Fibroblast of mammary gland (primary cell): ENCODE results near the gene PLAGL1.

ENCODE experiments used
- DNase-seq: peaks from one replicate; pipeline ENCODE4 v3.0.0-alpha.2; 2010; ENCODE audit warnings: low read depth
- H3K4me3 ChIP-seq: 2 replicates; pipeline ENCODE4 v1.5.1; 2011; ENCODE audit warnings: low read depth, mild to moderate bottlenecking, low read length, moderate library complexity; ENCODE audit not compliant: control insufficient read depth
- TF ChIP-seq, protein P1 (sequence below): conservative IDR thresholded peaks from 2 replicates; pipeline ENCODE4 v1.5.1; 2011; ENCODE audit warnings: low read depth, low read length, inconsistent platforms; ENCODE audit not compliant: control insufficient read depth, insufficient read depth

Gene PLAGL1

DNA sequence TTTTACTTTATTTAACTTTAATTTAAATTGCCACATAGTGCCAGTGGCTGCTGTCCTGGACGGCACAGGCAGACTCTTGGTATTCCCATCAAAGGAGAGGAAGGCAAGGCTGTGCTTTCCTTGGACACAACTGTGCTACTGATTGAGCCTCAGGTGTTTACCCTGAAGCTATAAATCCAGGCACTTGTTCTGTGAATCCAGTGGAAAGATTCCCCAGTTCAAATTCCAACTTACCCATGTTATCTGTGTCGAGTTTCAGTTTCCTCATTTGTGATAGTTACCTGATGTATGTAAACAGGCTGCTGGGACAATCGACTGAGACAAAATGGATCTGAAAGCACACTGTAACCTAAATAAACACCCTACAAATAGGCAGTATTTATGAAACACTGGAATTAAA, 57.2 kb downstream of the PLAGL1 start:
- TF ChIP-seq, protein P1, sequence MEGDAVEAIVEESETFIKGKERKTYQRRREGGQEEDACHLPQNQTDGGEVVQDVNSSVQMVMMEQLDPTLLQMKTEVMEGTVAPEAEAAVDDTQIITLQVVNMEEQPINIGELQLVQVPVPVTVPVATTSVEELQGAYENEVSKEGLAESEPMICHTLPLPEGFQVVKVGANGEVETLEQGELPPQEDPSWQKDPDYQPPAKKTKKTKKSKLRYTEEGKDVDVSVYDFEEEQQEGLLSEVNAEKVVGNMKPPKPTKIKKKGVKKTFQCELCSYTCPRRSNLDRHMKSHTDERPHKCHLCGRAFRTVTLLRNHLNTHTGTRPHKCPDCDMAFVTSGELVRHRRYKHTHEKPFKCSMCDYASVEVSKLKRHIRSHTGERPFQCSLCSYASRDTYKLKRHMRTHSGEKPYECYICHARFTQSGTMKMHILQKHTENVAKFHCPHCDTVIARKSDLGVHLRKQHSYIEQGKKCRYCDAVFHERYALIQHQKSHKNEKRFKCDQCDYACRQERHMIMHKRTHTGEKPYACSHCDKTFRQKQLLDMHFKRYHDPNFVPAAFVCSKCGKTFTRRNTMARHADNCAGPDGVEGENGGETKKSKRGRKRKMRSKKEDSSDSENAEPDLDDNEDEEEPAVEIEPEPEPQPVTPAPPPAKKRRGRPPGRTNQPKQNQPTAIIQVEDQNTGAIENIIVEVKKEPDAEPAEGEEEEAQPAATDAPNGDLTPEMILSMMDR: no peak
- no peak overlapping the region for H3K4me3 ChIP-seq
- DNase-seq: no peak

DNA sequence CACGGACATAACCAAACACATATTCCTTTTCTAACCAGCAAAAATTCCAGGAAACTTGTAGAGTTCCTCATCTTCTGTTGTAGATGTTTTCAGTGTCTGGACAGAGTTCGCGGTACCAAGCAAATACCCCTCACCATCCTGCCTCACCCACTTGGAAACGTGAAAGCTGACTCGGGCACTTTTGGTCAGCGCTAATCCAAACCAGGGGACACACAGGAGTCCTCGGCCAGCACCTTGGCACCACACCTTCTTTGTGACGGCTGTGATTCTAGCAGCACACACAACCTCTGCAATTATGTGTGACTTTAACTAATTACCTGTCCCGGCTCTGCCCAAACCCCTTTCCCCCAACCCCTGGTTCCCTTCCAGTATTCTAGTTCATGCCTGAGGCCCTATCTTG, 58.1 kb downstream of the PLAGL1 start:
- no peak overlapping the region for H3K4me3 ChIP-seq
- DNase-seq: no peak
- TF ChIP-seq, protein P1: no peak

DNA sequence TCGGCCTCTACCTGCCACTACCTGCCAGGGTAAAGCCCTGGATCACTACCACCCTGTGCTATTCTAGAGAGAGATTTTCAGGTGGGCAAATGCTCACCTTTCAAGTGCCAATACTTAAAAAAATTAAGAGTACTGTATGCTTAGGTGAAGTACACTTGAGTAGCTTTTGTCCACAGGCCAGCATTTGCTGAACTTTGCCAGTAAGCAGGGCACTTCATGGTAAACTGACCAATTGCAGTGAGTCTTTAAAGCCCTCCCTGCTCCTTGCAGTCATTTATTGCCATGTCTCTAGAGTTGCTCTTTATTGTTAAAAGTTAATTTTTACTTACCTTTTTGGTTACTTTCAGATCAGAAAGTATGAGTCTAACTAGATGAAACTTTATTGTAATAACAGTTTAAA, 58.5 kb downstream of the PLAGL1 start:
- no peak for DNase-seq
- H3K4me3 ChIP-seq: no peak overlapping the region
- TF ChIP-seq, protein P1: no peak

DNA sequence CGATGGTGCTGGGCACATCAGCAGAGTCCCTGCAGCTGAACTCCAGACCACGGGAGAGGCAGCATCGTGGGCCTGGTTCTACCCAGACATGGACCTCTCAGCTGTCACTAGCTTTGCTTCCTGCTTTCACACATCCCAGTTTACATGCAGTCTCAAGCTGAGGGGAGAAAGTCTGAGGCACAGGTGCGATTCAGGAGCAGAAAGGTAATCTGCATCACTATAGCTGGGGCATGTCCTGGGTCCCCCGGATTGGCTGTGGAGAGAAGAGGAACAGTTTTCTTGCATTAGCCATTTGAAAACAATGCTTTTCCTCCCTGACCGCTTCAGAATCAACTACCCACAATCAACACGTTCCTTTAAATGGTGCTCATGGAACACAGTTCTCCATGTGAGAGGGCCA, 59.9 kb downstream of the PLAGL1 start:
- H3K4me3 ChIP-seq: no peak overlapping the region
- TF ChIP-seq, protein P1: no peak
- no peak for DNase-seq

DNA sequence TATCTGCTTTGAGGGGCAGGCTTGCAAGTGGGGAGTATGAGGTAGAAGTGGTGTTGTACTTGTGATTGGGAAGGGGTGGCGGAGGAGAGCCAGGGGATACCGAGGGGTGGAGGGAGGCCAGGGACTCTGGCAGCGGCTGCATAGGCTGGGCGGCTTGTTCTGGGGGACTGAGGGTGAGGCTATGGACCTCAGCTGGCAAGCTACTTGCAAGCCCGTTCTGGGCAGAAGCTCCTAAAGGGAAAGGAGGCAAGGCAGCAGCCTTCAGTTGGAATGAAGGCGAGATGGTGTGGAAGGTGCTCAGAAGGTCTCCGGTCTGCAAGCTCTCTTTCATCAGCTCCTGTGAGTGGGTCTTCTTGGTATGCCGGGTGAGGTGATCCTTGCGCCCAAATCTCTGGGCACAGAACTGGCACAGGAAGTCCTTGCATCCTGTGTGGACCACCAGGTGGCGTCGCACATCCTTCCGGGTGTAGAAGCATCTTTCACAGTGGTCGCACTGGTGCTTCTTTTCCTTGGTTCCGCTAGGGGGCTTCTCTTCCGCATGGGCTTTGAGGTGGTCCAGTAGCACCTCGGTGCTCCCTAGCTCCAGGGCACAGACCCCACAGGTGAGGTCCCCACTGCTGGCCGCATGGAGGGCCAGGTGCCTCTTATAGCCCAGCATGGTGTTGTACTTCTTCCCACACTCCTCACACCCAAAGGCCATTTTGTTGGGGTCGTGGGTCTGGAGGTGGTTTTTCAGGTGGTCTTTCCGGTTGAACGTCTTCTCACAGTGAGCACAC, 66.0 kb downstream of the PLAGL1 start:
- H3K4me3 ChIP-seq: no peak overlapping the region
- TF ChIP-seq, protein P1: peak; percentile 74

DNA sequence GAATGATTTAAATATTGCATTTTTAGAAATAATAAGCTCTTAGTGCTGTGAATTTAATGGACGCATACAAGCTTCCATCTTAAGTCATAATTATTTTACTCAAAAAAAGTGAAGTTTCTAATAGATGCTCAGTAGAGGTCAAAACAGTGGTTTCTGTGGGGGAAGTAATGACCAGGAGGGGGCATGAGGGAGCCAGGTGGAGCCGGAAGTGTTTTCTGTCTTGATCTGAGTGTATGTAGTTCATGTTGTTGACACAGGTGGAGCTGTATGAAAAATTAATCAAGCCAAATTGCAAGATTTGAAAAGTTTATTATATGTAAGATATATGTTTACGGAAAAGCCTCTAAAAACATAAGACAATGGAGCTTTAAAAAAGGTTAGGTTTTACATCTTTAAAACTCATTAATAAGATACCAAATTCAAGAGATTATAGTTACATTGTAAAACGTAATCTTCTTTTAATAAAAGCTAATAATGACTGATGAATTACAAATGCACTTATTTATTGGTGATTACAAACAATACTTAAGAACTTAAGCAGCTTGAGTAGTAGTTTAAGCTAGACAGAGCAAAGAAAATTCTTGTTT, 68.0 kb downstream of the PLAGL1 start:
- TF ChIP-seq, protein P1: peak; percentile 85
- DNase-seq: peak; percentile 56

More for the DNA sequence above, 66.0 kb downstream of the PLAGL1 start:
- DNase-seq: peak; percentile 66

More for the DNA sequence above, 68.0 kb downstream of the PLAGL1 start:
- no peak overlapping the region for H3K4me3 ChIP-seq
